Natural killer cell (primary cell): ENCODE data around the gene PEPD. TPM values are rescaled to one million over a fixed set of nuclear protein-coding genes. Genes with fewer than 3 reads are reported as not detected.
A peak's percentile ranks its signal among the peaks of the same experiment; 100 is the strongest.

ENCODE experiments used
- ATAC-seq, 3 donors: fragments of 150-1000 bp in 2 of 3; fragments of 200-7000 bp in 1 of 3; cut with Tn5 transposase; 1 replicate in 1 of 3; 2 replicates in 2 of 3; pipeline ENCODE4 v1.10.0; 2021; ENCODE audit warnings: mild to moderate bottlenecking in 2 of 3, moderate library complexity in 2 of 3
- DNase-seq, 2 donors: peaks; one replicate each; pipeline versions ENCODE4 v3.0.0 to v3.0.0-alpha.2; 2013 to 2021; ENCODE audit warnings: mixed read lengths in 1 of 2
- H3K27ac ChIP-seq: one replicate; pipeline ENCODE4 v1.5.1; 2013; ENCODE audit warnings: mild to moderate bottlenecking, low read length
- H3K27me3 ChIP-seq: one replicate; pipeline ENCODE4 v1.6.1; 2013; ENCODE audit warnings: low read length; ENCODE audit not compliant: control insufficient read depth, insufficient read depth
- H3K36me3 ChIP-seq: one replicate; pipeline ENCODE4 v1.6.1; 2013; ENCODE audit warnings: low read length; ENCODE audit not compliant: control insufficient read depth, insufficient read depth
- H3K4me1 ChIP-seq: one replicate; pipeline ENCODE4 v1.6.1; 2013; ENCODE audit warnings: low read length; ENCODE audit not compliant: control insufficient read depth, insufficient read depth
- H3K4me3 ChIP-seq: one replicate; pipeline ENCODE4 v1.5.1; 2013; ENCODE audit warnings: low read length
- H3K9me3 ChIP-seq: one replicate; pipeline ENCODE4 v1.6.1; 2013; ENCODE audit warnings: low read length; ENCODE audit not compliant: control insufficient read depth, insufficient read depth
- H3K27ac Mint-ChIP-seq, 2 donors: one replicate each; pipeline ENCODE4 v1.8.0; 2022; ENCODE audit warnings: mild to moderate bottlenecking in 2 of 2, mixed read lengths in 2 of 2, moderate library complexity in 1 of 2
- H3K27me3 Mint-ChIP-seq, 2 donors: one replicate each; pipeline ENCODE4 v1.8.0; 2022; ENCODE audit warnings: low read depth in 2 of 2, mixed read lengths in 2 of 2
- H3K36me3 Mint-ChIP-seq: one replicate; pipeline ENCODE4 v1.8.0; 2022; ENCODE audit warnings: mixed read lengths
- H3K4me1 Mint-ChIP-seq, 2 donors: one replicate each; pipeline ENCODE4 v1.8.0; 2022; ENCODE audit warnings: mixed read lengths in 2 of 2
- H3K4me3 Mint-ChIP-seq: one replicate; pipeline ENCODE4 v1.8.0; 2022; ENCODE audit warnings: mild to moderate bottlenecking, moderate library complexity, mixed read lengths
- H3K9me3 Mint-ChIP-seq, 2 donors: one replicate each; pipeline ENCODE4 v1.8.0; 2022; ENCODE audit warnings: mixed read lengths in 2 of 2
- WGBS: methylation state at CpG from one replicate; pipeline ENCODE4 v1.1.7; 2013; ENCODE audit warnings: missing lambda C conversion rate; ENCODE audit not compliant: insufficient coverage; 5-methylcytosine and 5-hydroxymethylcytosine counted together
- intact Hi-C: fragments of 100-400 bp; cut with micrococcal nuclease; formaldehyde crosslinking; loops from one replicate; pipeline ENCODE4 v1.14.2; 2022
- total RNA-seq, 4 donors: library from RNA; stranded (reverse); fragments of 120-200 nt in 1 of 4; gene quantifications; one replicate each; pipeline versions ENCODE4 v1.2.3 to v1.2.4, GENCODE V29; 2013 to 2022
- TF ChIP-seq, protein P1 (sequence below): fragments of 200-600 bp; IDR thresholded peaks from one replicate; pipeline ENCODE4 v1.8.0; 2022; ENCODE audit warnings: antibody characterized with exemption

Gene PEPD
- total RNA-seq, 3 donors from 2014 or later (not counting 1 experiment from before 2014, with no cell fraction given) = 33.9 to 42.2 (median 40.9) TPM

GRCh38 chr19:33416307-33417215, 105.0 kb downstream of the PEPD start:
- no peak overlapping the region for H3K4me3 ChIP-seq
- Mint-ChIP-seq H3K4me1 (peaks cover 7 to 8% of the 10 kb centered on the region in 2 donors), H3K4me3 (peak overlapping the region; percentile 73), H3K9me3 (no peaks in the 10 kb centered on the region), H3K27me3 (no peaks in the 10 kb centered on the region), H3K36me3 (no peaks in the 10 kb centered on the region), H3K27ac (no peak overlapping the region)
- no peaks in the 10 kb centered on the region for H3K36me3 ChIP-seq
- no peaks in the 10 kb centered on the region for H3K27me3 ChIP-seq
- DNase-seq (peak; percentile 47 to 72), ATAC-seq (peak; percentile 63 to 89 (median 87))
- no peaks in the 10 kb centered on the region for H3K9me3 ChIP-seq
- no peak overlapping the region for H3K27ac ChIP-seq
- intact Hi-C loops = no loop called here
- TF ChIP-seq, protein P1, sequence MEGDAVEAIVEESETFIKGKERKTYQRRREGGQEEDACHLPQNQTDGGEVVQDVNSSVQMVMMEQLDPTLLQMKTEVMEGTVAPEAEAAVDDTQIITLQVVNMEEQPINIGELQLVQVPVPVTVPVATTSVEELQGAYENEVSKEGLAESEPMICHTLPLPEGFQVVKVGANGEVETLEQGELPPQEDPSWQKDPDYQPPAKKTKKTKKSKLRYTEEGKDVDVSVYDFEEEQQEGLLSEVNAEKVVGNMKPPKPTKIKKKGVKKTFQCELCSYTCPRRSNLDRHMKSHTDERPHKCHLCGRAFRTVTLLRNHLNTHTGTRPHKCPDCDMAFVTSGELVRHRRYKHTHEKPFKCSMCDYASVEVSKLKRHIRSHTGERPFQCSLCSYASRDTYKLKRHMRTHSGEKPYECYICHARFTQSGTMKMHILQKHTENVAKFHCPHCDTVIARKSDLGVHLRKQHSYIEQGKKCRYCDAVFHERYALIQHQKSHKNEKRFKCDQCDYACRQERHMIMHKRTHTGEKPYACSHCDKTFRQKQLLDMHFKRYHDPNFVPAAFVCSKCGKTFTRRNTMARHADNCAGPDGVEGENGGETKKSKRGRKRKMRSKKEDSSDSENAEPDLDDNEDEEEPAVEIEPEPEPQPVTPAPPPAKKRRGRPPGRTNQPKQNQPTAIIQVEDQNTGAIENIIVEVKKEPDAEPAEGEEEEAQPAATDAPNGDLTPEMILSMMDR = peak; percentile 48
- H3K4me1 ChIP-seq = peaks cover 6% of the 10 kb centered on the region
- 49% methylated on average over 27 of the region's 27 CpGs for WGBS

- WGBS = 92% methylated on average over 32 of the region's 32 CpGs
- H3K4me3 ChIP-seq = no peak overlapping the region
- H3K36me3 Mint-ChIP-seq = no peaks in the 10 kb centered on the region
- no peaks in the 10 kb centered on the region for H3K27me3 Mint-ChIP-seq
- H3K27ac Mint-ChIP-seq = no peak overlapping the region
- TF ChIP-seq, protein P1 = no peak
- H3K27me3 ChIP-seq = no peaks in the 10 kb centered on the region
- DNase-seq = no peak
- peaks cover 7 to 8% of the 10 kb centered on the region in 2 donors for H3K4me1 Mint-ChIP-seq
- no peak overlapping the region for H3K4me3 Mint-ChIP-seq
- ATAC-seq = no peak
- H3K36me3 ChIP-seq = no peaks in the 10 kb centered on the region
- peaks cover 6% of the 10 kb centered on the region for H3K4me1 ChIP-seq
- H3K9me3 Mint-ChIP-seq = no peaks in the 10 kb centered on the region
- no peak overlapping the region for H3K27ac ChIP-seq
- H3K9me3 ChIP-seq = no peaks in the 10 kb centered on the region
- intact Hi-C loops = no loop called here
Observed at GRCh38 chr19:33414667-33415605, 106.7 kb downstream of the PEPD start.

DNA sequence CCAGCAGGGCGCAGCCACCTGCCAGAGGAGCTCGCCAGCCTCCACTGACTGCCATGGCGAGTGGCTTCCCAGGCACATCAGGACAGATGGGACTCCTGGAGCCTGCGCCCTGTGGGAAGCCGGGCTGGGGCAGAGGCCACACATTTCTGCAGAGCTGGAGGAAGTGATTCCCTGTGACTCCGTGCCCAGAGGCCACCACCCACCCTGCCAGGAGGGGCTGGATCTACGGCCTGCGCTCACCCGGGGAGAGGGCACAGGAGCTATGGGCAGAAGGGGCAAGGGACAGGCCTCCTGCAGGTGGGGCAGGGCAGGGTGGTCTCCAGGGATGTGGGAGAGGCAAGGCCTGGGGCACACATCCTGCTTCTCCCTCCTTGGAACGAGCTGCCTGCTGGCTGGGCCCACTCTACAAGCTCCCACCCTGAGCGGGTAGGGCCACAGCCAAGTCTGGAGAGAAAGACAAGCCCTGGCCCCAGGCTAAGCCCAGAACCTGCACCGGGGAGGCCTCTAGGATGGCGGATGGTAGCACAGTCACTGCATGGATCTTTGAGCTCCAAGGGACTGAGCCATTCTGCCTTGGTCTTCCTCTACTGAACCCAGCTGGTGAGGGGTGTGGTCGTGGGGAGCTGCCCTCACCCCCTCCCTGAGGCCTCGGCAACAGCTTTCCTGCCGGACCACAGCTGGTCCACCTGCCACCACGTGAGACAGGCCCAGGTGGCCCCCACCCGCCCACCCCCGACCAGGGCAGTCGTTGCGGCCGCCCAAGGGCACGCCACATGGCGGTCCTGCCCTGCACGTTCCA, 107.5 kb downstream of the PEPD start:
- no peaks in the 10 kb centered on the region for H3K9me3 ChIP-seq
- intact Hi-C loops = no loop called here
- Mint-ChIP-seq H3K27me3 (no peaks in the 10 kb centered on the region), H3K9me3 (no peaks in the 10 kb centered on the region), H3K27ac (no peak overlapping the region), H3K36me3 (no peaks in the 10 kb centered on the region), H3K4me3 (no peak overlapping the region), H3K4me1 (peaks cover 7 to 8% of the 10 kb centered on the region in 2 donors)
- H3K27ac ChIP-seq = no peak overlapping the region
- TF ChIP-seq, protein P1 = no peak
- DNase-seq (no peak), ATAC-seq (no peak)
- H3K27me3 ChIP-seq = no peaks in the 10 kb centered on the region
- H3K36me3 ChIP-seq = no peaks in the 10 kb centered on the region
- peaks cover 6% of the 10 kb centered on the region for H3K4me1 ChIP-seq
- no peak overlapping the region for H3K4me3 ChIP-seq
- 87% methylated on average over 25 of the region's 25 CpGs for WGBS
